IPS DF 4.7 (cell line): ENCODE data around the gene OSGEP.

Source experiments
- DNase-seq: peaks from one replicate; pipeline ENCODE4 v3.0.0-alpha.2; 2013; ENCODE audit warnings: low spot score; ENCODE audit errors: extremely low read depth

Gene OSGEP

DNA sequence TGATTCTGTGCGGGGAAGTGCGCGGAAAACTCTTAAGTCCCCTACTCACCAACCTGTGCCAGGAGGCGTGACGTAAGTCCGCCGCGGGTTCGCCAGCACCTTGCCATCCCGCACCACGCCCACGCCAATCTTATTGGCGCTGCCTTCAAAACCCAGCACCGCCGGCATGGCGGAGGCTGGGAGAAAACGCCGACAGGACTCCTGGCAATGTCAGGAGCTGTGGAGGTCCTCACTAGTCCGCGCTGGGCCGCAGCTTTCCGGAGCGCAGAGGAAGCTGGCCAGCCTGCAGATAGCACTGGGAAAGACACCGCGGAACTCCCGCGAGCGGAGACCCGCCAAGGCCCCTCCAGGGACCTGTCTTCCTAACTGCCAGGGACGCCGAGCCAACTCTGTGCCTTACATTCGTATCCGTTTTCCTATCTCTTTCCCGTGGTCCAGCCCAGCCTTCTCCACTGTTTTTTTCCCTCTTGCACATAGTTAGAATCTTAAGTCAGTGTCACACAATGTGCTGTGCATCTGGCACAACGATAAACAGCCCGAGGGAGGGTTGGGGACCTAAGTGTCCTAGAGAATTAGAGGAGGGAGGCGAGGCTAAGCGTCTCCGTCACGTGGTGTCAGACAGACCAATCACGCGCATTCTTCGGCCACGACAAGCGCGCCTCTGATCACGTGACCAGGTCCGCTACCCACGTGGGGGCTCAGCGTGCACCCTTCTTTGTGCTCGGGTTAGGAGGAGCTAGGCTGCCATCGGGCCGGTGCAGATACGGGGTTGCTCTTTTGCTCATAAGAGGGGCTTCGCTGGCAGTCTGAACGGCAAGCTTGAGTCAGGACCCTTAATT is at the start of gene OSGEP, which contains the start of gene APEX1:
Gene OSGEP (minus strand): TSS at position 297 of the 839 bp plus-strand sequence. CDS start 129 bp downstream, at position 168.
Gene APEX1 (plus strand): TSS at position 711 of the 839 bp plus-strand sequence. CDS start 420 bp downstream, outside the sequence.
- DNase-seq, result peak; percentile 94

DNA sequence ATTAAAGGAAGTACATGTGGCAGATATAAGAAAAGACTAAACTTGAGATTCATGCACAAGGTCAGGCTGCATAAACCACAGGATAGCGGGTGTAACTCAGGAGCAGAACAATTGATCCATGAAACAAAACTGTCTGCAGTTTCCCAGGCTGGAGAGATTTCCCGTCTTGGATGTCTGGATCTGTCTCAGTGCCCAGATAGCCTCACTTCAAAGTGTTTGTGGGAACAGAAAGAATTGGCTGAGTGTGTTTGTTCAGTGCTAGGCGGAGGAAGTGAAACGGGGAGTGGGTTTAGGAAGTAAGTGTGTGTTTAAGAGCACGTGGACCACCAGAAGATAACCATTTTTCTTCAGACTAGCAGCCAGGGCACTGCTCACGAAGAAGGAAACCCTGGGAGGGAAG is 49.3 kb upstream of the OSGEP start:
- no peak for DNase-seq

DNA sequence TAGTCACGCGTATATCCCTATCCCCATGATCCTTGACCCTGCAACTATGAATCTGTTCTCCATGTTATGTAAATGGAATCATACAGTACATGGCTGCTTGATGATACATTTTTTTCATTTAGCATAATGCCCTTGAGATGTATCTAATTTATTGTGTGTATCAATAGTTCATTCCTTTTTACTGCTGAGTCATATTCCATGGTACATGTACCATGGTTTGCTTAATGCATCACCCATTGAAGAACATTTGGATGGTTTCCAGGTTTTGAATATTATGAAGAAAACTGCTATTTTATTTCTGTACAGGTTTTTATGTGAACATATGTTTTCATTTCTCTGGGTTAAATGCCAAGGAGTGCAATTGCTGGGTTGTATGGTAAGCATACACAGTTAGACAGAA is 46.7 kb upstream of the OSGEP start:
- no peak for DNase-seq

DNA sequence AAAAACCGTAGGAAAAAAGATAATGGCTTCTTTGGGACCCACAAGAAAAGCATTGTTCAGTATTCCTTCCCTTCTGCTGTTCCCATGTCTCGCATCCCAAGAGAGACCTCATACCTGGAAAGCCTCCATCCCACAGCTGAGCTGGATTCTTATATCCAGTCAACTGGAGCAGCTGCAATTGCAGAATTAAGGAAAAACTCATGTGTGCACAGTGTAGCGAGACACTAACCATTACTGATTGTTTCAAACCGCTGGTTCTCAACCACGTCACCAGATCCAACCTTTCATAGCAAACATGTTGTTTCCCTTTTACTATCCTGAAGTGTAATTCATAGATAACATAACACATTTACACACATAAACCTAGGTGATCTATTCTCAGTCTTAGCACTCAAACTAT is 45.3 kb upstream of the OSGEP start:
- DNase-seq, result no peak

DNA sequence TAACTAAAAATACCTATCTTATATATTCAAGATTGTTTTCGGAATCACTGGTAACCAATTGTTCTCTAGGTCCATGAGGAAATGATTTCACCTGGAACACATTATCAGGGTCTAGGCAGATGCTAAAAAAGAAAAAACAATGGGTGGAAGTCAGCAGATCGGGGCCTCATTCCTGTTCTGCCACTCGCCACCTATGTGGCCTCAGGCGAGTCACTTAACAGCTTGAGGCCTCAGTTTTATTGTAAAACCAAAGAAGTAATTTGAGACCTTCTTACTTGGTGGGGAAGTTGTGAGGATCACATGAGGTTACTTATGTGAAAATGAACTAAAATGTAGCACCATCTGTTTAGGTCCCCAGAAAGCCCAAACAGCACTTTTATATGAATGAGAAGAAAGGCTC is 44.5 kb upstream of the OSGEP start:
- no peak for DNase-seq

DNA sequence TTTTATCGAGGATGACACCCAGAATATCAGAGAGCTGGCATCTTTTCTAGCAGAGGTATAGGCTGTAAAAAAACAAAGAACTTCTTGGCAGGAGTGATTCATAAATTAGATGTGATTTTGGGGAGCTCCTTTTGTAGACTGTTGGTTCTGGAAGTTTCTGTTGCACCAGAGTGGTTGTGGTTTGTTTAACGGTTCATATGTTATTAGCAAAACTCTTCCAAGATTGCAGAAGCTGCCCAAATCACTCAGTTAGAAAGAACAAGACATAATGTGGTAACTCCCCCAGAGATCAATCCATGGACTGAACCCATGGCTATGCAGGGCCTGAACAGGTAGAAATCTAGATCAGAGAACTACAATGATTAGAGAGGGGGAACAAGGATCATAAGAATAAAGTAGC is 44.0 kb upstream of the OSGEP start:
- DNase-seq, result no peak

DNA sequence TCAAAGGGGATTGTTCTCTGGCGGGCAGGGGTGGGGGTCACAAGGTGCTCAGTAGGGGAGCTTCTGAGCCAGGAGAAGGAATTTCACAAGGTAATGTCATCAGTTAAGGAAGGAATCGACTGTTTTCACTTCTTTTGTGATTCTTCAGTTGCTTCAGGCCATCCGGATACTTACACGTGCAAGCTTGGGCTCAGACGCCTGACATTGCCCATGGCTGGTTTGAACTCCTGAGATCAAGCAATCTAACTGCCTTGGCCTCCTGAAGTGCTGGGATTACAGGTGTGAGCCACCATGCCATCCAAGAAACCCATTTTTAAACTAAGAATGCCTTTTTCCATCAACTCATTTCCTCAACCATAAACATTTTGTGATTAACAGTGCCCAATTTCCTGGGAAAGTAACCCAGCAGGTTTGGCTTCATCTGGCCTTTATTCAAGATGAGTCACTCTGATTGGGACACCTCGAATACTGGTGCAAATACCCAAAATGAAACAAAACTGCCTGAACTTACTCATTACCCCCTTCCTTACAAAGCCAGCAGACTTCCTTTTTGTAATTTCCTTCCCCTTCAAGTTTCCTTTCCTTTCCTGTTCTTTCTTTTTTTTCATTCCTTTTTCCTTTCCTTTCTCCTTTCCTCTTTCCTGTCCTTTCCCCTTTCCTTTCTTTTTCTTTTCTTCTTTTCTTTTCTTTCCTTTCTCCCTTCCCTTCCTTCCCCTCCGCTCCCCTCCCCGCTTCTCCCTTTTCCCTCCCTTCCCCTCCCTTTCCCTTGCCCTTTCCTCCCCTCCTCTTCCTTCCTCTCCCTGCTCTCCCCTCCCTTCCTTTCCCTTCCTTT is 40.5 kb upstream of the OSGEP start:
- DNase-seq, result no peak

DNA sequence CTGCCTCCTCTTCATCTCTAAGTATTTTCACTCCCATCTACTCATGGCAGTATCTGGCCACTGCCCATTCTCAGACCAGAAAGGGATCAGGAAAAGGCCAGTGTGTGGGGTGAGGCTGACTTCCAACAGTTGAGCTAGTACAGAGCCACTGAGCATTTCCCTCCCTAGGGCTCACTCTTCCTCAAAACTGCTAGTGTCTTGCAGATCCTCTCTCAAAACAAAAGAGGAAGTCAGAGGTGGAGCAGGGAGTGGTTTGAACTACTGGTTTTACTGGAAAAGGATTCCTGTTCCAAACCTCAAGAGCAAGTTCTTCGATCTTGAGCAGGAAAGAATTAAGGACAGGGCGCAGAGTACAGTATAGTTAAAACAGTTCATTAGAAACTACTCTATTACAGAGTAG is 39.0 kb upstream of the OSGEP start:
- no peak for DNase-seq

DNA sequence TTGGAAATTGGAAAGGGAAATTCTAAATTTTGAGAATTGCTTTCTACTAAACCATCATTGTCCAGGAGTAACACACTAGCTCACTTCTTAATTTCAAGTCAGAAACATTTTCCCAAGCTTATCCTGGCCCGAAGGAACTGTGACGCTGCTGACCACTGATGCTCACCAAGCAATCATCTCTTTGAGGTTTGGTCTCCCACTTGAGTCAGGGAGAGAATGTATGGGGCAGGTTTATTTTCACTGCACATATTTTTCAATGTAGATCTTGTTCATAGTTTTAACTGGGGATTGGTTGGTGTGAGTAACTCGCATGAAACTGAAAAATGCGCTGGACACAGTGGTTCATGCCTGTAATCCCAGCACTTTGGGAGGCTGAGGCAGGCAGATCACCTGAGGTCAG is 37.9 kb upstream of the OSGEP start:
- DNase-seq, result no peak

DNA sequence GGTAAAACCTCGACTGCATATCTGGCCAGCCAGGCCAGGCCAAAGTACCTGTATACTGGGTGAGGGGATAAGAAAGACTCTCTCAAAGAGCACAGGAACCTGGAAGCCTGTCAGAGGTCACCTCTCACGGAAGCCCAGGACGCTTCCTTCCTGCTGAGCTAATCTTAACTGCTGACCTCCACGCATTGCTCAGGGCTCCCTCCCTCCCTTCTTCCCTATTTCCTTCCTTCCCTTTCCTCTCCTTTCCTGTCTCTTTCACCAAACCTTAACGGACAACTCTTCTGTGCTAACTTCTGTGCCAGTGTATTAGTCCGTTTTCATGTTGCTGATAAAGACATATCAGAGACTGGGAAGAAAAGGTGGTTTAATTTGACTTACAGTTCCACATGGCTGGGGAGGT is 36.0 kb upstream of the OSGEP start:
- no peak for DNase-seq

DNA sequence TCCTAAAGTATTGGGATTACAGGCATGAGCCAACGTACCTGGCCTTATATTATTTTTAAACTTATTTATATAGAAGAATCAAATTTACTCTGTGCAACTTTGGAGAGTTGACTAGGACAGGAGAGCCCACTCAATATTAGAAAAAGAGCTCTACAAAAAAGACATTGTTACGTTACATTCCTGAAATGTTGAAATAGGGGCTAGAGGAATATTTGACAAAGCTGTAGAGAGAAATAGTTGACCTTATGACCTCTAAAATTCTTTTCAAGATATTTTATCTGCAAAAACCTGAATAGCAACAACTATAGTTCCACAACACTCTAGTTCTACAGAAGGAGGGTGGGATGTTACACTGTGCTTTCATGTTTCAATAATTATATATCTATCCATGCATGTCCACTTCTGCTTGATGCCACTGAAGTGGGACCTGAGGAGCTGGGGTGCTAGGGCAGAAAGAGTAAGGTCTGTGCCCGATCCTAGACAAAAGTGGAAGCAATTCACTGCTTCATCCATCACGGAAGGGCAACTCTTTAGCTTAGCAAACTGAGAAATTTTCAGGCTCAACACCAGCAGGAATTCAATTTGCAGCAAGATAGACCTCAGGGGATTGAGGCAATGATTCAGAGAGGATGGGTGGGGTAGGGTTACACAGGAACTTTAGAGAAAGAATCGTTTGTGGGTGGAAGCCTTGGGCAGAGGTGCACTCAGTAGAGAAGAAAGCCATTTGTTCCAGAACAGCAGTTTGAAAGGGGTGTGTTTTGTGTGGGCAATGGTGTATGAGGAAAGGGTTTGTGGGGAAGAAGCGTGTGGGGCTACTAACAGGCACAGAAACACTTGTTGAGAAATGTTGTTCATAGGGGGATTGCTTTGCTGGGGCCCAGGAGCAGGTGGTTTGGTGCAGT is 34.7 kb upstream of the OSGEP start:
- DNase-seq, result no peak

DNA sequence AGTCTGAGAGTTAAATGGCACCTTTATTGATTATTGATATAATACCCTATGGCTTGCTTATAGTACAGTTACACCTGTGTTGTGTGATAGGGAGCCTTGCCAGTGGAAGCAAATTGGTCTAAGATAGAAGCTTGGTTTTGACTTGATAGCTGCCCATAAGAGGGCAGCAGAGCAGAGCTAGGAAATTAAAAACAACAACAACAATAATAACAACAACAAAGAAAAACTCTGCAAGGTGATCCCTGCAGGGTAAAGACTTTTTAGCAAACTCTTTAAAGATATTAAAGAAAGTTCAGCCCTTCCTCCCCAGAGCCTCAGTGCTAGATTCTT is 32.7 kb upstream of the OSGEP start:
- no peak for DNase-seq

DNA sequence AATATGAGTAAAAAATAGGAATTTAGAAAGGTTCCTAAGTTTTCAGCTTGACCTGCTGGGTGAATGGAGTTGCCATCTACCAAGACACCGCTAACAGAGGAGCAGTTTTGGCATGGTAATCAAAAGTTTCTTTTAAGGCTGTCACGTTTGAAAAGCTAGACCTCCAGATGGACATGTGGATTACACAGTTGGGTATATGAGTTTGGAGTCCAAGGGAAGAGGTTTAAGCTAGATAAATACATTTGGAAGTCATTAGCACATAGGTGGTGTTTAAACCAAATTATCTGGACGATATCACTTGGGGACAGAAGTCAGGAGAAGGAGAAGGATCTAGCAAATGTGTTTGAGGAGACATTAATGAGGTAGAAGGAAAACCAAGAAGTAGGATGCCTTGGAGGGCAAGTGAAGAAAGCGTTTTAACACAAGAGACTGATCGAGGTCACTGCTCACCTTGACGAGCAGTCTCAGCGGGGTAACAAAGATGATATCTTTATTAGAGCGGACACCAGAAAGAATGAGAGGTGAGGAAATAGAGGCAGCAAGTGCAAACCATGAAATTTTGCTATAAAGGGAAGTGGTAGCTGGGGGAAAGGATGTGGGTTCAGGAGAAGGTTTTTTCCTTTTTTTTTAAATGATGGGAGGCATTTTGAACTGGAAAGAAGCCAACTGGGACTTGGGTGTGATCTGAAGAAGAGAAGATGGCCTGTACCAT is 32.2 kb upstream of the OSGEP start:
- DNase-seq, result no peak

DNA sequence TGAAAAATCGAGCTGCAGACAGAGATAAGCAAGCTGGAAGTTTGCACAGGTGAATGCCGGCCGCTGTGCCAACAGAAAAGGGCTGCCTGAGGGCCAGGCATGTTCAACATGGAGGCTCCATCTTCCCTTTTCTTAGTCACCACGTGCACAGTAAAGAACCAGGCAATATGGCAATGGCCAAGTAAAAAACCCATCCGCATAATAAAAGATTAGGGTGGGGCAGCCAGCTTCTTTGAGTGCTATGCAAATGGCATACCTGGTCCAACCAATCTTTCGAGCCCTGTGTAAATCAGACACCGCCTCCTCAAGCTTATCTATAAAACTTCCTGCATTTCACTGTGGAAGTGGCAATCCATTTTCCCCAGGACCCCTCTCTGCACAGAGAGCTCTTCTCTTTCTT is 31.3 kb upstream of the OSGEP start:
- no peak for DNase-seq

DNA sequence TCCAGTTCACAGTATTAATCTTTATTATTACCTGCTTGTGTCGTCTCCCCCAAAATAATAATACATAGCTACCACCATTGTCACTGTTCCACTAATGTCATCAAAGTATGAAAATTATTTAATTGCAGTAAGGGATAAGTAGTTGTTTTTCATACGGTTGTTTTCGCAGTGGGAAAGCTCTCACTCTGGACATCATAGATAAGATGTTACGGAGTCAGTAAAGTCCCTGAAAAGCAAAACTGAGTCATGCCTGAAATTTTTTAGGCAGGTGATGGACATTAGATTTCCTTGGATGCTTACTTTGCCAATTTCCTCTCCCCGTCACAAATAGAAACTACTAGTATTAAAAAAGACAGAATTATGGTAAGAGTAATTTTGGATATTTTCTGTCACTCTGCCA is 27.8 kb upstream of the OSGEP start:
- no peak for DNase-seq

DNA sequence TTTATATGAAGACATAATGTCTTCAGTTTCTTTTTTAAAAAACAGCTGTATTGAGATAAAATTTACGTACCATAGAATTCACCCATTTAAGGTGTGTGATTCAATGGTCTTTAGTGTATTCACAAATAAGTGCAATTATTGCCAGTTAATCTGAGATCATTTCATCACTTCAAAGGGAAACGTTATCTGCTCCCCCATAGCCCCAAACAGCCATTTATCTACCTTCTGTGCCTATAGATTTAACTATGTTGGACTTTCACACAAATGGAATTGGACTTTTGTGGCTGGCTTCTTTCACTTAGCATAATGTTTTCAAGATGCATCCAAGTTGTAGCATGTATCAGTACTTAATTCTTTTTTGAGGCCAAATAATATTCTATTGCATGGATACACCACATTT is 24.3 kb upstream of the OSGEP start:
- no peak for DNase-seq

DNA sequence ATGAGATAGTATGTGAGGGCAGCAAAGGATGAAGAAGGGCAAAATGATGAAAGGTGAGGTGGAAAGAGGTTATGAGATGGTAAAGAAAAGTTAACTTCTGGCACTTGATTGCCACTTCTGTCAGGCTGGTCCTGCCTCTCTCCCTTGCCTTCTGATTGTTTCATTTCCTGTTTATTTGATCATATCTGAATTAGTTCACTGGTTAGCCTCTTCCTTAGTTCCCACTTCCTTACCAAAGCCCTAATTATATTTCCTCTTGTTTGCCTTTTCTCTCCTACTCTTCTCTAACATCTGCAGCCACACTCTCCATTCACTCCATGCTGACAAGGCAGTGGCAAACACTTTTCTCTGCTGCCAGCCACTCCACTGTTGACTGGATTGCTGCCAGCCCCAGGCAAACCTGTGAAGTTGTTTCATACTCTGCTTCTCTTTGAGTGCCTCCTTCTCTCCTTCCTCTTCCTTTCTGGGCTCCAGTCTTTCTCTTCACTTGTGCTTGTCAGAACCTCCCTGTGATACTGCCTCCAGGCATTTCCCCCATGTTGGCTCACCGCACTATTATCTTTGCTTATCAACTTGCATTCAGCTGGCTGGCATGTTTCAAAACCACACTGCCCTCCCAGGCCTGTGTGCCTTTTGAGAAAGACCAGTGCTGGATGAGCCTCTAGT is 22.7 kb upstream of the OSGEP start:
- no peak for DNase-seq

DNA sequence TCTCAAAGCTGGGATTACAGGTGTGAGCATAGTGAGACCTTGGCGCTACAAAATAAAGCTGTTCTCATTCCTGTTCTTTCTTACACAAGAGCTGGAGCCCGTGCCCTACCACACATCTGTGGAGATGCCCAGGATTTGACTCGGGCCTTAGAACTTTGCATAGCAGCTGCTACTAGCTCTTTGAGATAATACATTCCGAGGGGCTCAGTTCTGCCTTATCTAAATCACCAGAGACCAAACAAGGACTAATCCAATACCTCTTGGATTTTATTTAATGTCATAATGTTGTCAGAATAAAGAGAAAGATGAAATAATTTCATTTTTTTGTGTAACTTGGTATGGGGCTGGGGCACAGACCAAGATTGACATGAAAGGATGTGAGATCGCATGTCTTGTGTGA is 22.2 kb upstream of the OSGEP start:
- DNase-seq, result no peak

DNA sequence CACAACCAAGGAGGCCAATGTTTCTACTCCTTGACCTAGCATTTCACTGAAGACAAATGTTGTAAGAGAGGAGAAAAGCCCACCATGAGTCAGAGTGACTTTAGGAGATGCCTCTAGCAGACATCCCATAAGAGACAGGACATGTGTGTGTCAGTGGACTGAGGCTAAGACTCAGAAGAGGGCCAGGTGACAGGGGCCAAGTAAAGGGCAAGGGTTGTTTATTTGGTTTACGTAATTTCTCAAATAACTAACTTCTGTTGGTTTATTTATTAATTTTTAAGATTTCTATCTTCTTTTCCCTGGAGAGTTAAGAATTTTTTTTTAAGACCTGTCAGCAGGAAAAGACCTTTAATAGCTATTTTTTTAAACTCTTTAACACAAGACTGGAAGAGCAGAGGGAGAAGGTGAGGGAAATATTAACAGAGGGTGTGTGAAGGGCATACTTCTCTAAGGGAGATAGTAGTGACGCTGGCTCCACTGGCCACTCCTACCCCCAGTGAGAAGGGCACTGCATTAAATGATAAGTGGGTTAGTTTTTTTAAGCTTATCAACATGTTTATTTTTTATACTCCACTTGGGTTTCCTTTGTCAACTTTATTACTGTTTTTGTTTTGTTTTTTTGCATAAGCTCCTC is 18.0 kb upstream of the OSGEP start:
- no peak for DNase-seq

DNA sequence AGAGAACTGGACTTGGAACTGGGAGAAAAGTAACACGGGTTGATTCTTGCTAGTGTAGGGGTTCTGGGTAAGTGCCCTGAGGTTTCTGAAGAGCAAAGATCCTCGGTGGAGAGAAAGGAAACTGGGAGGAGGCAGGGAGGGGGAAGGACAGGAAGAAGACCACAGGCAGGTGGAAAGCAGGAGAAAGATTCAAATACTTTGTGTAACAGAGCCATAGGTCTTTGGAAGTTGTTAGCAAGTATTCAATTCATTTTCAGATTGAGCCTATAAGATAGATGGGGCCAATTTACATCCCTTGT is 15.9 kb upstream of the OSGEP start:
- DNase-seq, result no peak
